EL (cell line): ENCODE data around the gene KLHL36.
A peak's percentile ranks its signal among the peaks of the same experiment; 100 is the strongest.
"Not testable (repeated sequence)": the region's sequence is repeated elsewhere in the genome, so short reads cannot be mapped to it uniquely, and the experiment has no call there.

Source experiments
- DNase-seq: peaks from one replicate; pipeline ENCODE4 v3.0.0-alpha.2; 2016

Gene KLHL36

DNA sequence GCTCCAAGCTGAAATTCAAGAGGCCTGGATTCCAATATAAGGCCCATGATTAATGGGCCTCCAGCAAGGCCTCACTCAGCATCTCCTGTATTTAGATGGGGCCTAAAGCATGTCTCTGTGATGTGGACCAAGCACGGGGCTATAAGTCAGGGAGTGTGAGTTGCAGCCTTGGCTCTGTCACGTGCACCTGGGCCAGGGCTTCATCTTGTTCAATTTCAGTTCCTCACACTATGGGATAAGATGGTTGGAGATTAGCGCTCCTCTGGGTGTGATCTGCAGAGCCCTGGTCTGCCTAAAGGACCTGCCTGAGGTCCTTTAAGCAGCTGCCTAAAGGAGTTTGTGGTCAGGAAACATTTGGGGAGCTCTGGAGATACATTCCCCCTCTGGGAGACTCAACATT lies 25.2 kb downstream of the KLHL36 start:
- DNase-seq, result no peak

DNA sequence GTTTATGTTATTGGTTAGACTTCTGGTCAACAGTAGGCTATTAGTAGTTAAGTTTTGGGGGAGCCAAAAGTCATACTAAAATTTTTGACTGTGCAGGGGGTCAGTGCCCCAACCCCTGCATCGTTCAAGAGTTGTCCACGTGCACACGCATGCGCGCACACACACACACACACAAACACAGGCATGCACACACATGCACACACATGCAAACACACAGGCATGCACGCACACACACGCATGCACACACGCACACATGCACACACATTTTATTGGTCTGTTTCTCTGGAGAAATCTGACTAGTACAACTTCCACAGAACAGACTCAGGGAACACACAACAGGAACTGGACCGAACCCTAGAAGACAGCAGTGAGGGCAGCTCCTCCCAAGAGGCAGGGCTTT lies 27.1 kb downstream of the KLHL36 start:
- DNase-seq, result no peak

DNA sequence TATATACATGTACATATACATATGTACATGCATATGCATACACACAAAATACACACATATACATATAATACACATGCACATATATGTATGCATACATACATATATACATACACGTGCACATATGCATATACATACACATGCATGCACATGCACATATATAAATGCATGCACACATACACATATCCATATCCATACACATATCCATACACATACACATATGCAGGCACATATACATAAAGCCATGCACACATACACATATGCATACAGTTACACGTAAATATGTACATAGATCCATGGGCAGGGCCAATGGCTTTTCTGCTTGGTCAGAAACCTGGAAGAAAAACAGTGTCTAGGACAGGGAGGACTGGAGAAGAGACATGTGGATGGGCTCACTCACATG lies 27.6 kb downstream of the KLHL36 start:
- DNase-seq, result no peak

DNA sequence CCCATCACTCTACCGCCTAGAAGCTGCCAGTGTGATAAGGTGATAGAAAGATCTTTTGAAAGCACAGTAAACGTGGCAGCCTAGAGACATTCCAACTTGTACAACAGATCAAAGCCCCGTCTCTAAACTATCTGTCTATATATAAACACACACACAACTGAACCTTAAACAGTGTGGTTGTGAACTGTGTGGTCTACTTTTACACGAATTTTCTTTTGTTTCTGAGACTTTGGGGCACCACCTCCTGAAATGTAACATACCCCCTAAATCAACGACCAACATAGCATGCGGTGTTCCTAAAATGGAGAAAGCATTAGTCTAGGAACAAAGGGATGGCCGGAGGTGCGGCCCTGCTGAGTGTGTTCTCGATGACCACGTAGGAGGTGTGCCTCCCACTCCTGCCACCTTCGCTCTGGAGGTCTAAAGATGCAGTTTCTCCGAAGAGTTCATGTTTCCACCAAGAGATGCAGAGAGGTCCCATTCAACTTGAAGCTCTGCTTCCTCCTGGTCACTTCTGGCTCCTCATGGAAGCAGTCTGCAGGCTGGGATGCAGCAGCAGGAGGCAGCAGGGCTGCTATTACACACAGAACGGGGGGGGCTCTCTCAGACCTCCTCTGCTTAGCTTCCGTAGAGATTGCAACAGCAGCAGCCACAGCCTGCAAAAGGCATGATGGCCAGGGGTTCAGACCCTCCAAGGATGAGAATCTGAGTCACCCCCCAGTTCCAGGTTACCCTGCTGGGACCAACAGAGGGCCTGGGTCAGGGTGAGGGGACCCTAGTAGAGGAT lies 28.9 kb downstream of the KLHL36 start:
- DNase-seq, result no peak

DNA sequence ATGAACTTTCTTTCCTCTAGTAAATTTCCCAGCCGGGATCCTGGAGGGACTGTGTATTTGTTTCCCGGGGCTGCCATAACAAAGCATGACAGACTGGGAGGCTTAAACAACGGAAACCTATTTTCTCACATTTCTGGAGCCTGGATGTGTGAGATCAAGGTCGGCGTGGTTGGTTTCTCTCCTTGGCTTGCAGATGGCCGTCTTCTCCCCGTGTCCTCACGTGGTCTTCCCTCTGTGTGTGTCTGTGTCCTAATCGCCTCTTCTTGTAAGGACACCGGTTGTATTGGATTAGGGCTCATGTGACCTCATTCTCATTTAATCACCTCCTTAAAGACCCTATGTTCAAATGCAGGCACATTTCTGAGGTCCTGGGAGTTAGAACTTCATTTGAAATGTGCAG lies 29.5 kb downstream of the KLHL36 start:
- DNase-seq, result no peak

DNA sequence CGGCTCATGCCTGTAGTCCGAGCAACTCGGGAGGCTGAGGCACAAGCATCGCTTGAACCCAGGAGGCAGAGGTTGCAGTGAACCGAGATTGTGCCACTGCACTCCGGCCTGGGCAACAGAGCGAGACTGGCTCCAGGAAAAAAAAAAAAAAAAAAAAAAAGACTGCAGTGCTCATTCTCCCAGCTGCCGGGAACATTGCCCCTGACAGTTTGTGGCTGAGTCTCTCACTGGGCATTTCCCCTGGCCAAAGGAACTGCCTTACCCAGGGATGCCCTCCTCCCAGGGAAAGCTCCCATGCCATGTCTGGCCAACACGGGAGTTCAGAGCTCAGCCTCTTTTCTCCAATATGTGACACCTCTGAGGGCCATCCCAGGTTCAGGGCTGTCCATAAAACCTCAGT lies 30.2 kb downstream of the KLHL36 start:
- no peak for DNase-seq

DNA sequence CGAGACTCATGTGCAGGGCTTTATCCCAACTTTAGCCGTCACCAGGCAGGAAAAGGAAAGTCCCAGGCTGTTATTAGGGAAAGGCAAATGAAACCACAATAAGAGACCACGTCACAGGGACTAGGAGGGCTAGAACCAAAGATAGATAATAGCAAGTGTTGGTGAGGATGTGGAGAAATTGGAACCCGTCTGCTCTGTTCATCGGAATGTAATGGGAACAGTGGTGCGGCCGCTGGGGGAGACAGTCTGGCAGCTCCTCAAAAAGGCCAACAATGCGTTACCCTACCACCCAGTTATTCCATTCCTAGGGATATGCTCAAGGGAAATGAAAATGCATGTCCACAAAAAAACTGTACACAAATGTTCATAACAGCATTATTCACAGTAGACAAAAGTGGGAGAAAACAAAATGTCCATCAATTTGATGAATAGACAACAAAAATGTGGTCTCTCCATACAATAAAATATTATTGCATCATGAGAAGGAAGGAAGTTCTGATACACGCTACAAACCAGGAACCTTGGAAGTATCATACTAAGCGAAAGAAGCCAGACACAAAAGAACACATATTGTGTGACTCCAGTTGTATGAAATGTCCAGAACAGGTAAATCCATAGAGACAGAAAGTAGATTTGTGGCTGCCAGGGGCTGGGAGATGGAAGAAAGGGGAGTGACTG lies 32.0 kb downstream of the KLHL36 start:
- DNase-seq, result no peak

DNA sequence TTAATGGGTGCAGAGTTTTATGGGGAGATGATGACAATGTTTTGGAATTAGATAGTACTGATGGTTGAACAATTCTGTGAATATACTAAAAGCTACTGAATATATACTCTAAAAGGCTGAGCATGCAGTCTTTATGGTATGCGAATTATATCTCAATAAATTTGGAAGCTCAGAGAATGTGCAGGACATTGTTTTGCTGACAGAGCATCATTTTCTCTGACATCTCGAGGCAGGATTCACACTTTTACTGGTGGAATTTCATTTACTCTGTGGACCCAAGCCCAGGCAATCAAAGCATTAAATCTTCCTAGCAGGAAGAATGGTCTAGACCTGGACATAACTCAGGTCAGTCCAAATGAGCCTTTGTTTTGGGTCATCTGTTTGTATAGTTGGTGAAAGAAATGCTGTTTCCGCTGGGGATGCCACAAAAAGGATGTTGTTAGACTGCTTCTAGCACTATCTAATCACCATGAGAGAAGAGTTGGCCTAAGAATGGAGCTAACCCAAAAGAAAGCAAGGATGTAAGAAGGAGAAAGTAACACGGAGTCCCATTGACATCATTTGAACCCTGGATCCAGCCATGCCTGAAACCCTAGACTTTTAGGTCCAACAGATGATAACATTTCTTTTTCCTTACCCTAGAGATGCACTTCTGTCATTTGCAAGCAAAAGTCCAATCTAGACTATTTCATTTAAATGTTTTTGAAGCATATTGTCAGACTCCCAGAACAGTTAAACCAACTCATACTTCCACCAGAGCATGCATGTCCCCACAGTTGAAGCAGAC lies 32.7 kb downstream of the KLHL36 start:
- no peak for DNase-seq

DNA sequence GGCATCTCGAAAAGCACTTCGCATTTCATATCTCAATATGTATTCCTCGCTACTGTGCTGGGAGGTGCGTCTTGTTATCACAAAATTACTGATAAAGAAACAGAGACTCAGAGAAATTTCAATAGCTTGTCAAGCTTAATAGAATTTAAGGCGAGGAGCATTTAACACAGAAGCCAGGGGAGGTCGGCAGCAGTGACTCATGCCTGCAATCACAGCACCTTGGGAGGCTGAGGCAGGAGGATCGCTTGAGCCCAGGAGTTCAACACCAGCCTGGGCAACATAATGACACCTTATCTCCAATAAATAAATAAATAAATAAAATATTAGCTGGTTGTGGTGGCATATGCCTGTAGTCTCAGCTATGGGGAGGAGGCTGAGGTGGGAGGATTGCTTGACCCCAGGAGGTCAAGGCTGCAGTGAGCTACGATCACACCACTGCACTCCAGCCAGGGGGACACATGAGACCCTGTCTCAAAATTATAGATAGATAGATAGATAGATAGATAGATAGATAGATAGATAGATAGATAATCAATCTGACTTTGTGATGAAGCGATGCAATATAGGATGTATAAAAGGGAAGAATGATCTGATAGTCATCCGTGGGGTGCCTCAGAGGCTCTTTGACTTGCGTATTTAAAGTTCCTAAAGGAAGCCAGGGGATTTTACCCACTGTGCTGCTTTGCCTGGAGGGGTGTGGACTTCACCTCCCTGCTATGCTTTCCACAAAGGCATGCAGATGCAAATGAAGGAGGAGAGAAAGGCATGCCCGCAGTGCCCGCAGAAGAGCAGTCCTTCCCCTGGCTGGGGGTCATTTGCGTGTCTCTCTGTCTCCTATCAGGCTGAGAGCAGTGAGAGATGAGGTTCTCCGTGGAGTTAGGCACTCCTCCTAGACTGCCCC lies 35.6 kb downstream of the KLHL36 start:
- DNase-seq, result no peak

DNA sequence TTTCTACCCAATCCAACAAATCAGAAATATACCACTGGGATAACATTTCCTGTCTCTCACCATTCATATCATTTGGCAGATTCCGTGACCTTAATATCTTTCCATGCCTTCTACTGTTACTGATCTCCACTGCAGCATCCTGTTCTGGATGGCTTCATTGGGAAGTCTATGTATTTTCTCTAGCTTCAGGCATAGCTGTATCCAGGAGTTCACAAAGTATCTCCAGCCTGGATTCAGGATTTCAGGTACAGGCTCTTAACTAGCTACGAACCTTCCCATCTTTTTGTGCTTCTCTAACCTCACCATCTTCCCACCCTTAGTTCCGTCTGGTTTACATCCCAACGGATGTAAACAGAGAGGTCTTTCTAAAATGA lies 36.3 kb downstream of the KLHL36 start:
- DNase-seq, result no peak

DNA sequence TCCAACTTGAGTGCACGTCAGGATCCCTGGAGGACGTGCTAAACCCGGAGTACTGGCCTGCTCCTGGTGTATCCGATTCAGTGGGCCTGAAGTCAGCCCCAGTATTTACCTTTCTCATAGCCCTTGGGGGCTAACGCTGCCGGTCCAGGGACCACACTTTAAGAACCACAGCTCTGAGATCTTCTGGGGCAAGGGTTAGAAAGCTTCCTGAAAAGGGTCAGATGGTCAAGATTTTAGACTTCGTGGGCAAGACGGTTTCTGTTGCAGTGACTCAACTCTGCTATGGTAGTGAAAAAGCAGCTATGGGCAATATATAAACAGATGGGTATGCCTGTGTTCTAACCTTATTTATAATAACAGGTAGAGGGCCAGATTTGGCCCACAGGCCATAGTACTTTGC lies 36.9 kb downstream of the KLHL36 start:
- DNase-seq, result no peak

DNA sequence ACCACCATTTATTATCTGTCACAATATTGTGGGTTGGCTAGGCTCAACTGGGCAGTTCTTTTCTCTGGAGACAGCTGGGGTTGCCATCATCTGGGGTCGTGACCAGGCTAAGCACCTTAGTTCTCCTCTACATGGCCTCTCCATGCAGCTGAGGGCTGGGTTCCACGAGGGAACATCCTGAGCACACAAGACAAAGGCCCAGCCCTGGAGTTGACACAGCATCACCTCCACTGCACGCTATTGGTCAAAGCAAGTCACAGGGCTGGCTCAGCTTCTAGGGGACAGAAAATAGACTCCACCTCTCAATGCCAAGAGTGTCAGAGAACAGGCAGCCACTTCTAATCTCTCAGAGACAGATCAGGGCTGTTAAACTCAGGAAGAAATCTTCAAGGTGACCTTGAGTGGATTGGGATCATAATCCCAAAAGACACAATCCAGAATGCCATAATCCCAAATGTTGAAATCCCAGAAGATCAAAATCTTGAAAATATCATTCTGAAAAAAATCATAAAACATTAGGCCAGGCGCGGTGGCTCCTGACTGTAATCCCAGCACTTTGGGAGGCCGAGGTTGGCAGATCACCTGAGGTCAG lies 38.5 kb downstream of the KLHL36 start:
- no peak for DNase-seq

DNA sequence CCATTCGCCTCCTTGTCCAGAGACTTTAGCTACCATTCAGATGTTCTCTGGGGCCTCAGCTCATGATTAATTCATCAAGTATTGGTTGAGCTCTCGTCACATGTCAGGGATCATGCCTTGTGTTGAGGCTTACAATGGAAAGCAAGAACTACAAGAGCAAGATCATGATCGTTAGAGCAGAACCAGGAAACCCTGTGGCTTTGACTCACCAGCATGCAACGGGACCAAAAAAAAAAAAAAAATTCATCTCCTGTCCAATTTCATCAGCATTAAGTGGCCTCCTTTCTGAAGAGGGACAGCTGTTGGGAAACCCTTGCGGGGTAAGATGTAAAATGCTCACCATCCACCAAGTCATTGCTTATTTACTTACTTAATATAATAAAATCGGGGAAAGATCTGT lies 39.4 kb downstream of the KLHL36 start:
- peak; percentile 86 for DNase-seq

DNA sequence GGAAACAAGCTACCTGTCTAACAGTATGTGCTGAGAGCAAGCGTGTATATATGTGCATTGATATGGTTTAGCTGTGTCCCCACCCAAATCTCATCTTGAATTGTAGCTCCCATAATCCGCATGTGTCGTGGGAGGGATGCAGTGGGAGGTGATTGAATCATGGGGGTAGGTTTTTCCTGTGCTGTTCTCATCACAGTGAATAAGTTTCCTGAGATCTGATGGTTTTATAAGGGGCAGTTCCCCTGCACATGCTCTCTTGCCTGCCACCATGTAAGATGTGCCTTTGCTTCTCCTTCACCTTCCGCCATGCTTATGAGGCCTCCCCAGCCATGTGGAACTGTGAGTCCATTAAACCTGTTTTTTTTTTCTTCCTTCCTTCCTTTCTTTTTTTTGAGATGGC lies 39.9 kb downstream of the KLHL36 start:
- DNase-seq, result not testable (repeated sequence)

DNA sequence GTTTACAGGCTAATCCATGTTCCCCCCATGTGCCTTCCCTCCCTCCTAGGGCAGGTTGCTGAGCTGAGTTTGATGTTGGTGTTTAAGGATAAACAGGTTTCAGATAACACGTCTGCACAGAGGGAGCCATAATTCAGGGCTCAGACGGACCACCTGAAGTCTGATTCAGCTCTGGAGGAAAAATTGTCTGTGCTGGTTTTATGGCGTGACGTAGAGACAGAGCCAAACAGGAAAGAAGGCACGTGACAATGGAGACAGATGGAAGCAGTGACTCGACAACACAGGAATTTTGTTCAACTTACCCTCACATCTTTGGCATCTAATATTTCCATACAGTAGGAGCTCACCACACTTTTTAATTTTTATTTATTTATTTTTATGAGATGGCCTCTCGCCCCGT lies 40.8 kb downstream of the KLHL36 start:
- DNase-seq, result peak; percentile 97

DNA sequence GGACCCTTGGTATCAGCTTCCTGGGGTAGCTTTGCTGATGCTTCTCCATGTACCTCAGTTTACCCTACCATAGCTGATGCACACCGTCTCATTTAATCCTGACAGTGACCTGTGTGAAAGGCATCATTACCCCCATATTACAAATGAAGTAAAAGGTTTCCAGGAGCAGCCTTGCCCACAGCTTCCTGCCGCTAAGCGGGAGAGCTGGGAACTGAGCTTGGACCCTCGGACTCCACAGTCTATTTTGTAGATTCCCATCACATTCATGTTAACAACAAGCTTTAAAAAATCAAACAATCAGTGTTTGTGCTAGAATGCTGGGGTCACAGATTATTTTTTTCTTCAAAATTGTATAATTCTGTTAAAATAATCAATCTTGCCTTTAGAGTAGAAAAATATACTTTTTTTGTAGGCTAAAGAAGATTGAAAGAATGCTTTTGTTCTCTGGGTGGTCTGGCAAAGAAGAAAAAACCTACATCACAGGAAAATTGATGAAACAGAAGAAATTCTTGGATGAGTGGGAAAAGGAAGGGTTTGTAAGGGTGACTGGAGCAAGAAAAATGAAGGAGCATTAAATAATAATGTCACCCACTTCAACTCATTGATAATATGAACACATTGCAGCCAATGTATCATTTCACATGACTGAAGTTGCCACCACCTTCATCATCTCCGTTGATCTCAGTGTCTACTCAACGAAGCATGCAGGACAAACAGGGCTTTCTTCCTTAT lies 41.9 kb downstream of the KLHL36 start:
- DNase-seq, result no peak

DNA sequence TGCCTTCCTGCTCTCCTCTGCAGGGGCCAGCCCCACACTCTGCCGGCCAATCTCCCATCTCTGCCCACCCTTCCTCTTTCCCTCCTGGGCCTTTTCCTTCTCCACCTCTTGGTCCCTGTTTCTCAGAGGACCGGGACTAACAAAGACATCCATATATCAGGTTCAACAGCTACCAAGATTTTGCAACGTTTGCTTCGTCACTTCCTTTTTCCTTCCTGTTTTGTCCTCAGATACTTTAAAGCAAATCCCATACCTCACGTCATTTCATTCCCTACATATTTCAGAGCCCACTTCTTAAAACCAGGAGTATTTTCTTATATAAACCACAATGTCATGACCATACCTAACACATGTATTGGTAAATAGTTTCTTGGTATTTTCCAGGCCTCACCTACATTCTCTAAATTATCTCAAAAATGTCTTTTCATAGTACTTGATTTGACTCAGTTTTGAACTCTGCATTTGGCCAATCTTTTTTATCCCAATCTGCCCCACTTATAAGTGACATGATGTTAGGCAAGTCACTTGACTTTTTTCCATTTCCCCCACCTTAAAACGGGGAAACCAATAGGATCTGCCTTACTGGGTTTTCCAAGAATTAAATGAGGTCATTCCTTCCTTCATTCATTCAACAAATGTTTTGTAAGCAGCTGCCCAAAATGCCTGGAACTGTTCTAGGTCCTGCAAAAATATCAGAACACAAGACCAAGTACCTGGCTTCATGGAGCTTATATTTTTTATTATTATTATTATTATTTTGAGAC lies 44.3 kb downstream of the KLHL36 start:
- DNase-seq, result no peak

DNA sequence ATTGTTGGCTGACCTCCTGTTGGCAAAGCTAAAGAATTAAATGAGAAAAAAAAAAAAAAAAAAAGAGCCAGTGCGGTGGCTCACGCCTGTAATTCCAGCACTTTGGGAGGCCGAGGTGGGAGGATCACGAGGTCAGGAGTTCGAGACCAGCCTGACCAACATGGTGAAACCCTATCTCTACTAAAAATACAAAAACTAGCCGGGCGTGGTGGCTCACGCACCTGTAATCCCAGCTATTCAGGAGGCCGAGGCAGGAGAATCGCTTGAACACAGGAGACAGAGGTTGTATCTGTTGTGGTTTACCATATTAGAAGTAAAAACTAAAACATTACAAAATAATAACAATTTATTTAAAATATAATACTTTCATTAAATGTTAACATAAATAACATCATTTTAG lies 45.6 kb downstream of the KLHL36 start:
- DNase-seq, result not testable (repeated sequence)

DNA sequence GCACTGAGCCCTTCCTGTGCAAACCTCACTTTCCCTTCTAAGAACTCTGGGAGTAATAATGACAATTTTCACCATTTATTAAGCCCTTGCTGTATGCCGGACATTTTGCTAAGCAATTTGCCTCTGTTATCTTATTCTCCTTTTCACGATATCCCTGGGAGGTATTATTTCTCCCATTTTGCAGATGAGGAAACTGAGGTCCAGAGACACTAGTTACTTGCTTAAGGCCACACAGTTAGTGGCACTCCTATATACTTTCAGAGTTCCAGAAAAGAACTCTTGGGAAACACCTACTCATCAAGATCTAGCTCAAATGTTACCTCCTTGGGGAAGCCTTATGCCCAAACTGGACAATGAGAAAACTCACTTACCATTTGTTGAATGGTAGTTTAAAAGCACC lies 46.7 kb downstream of the KLHL36 start:
- no peak for DNase-seq

DNA sequence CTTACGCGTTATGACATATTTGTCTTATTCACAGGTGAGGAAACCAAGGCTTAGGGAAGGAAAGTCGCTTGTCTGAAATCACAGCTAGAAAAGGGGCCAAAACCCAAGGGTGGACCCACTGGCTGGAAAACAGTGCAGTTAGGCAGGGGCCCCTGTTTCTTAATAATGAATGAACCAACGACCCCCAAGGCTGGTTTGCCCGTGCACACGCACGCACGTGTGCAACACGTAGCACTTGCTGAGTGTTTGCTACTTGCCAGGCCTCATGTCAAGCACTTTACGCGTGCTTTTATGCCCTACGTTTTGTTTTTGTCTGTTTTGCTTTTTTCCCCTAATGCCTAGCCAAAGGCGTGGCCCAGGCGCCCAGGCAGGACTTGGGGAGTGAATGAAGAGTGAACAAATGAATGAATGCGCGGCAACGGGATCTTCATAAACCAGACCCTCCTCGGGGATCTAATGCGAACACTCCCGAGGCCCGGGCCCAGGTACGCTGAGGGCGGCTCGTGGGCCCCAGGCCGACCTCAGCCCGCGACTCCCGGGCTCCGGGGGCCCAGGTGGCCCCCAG lies 50.9 kb downstream of the KLHL36 start:
- peak; percentile 29 for DNase-seq
